Pancreas (tissue), 10 donors: ENCODE data around the gene B4GALT1. TPM values are rescaled to one million over a fixed set of nuclear protein-coding genes. Genes with fewer than 3 reads are reported as not detected.
"Not testable (repeated sequence)": the region's sequence is repeated elsewhere in the genome, so short reads cannot be mapped to it uniquely, and the experiment has no call there.

Source experiments
- ATAC-seq, 4 donors: fragments of 200-7000 bp; cut with Tn5 transposase; one replicate each; pipeline versions ENCODE4 v1.8.0 to v1.9.1; 2020; ENCODE audit warnings: mild to moderate bottlenecking in 4 of 4, moderate library complexity in 4 of 4
- DNase-seq, 6 donors: peaks; one replicate each; pipeline ENCODE4 v3.0.0-alpha.2; 2020
- FAIRE-seq: peaks from 2 replicates; lab custom pipeline; 2012; peaks lifted over from hg19 to GRCh38; lab: Jason Lieb, UNC
- H3K27ac ChIP-seq, 4 donors: fragments of 200-600 bp; sonication (generic); 1 replicate in 3 of 4; 2 replicates in 1 of 4; pipeline versions ENCODE4 v1.5.0 to v1.8.0; 2020
- H3K27me3 ChIP-seq, 4 donors: fragments of 200-600 bp; one replicate each; pipeline ENCODE4 v1.8.0; 2021
- H3K36me3 ChIP-seq, 3 donors: fragments of 200-600 bp; sonication (generic) in 1 of 3; one replicate each; pipeline versions ENCODE4 v1.5.0 to v1.8.0; 2020 to 2021
- H3K4me1 ChIP-seq, 3 donors: fragments of 200-600 bp; one replicate each; pipeline ENCODE4 v1.8.0; 2021
- H3K4me3 ChIP-seq, 4 donors: fragments of 200-600 bp; sonication (generic) in 2 of 4; one replicate each; pipeline versions ENCODE4 v1.5.0 to v1.8.0; 2020 to 2021
- H3K9me3 ChIP-seq, 4 donors: fragments of 200-600 bp; one replicate each; pipeline ENCODE4 v1.8.0; 2021
- CTCF ChIP-seq, 4 donors: fragments of 200-600 bp; sonication (generic) in 3 of 4; IDR thresholded peaks; one replicate each; pipeline versions ENCODE4 v1.5.0 to v1.8.0; 2021; ENCODE audit warnings: antibody characterized with exemption in 4 of 4
- WGBS, 2 donors: extraction: QIAGEN DNeasy Blood & Tissue Kit; methylation state at CpG; one replicate each; pipeline ENCODE4 v1.1.7; 2013; 5-methylcytosine and 5-hydroxymethylcytosine counted together
- intact Hi-C, 3 donors: fragments of 100-400 bp; cut with DNase I; formaldehyde crosslinking; loops; one replicate each; pipeline versions ENCODE4 v1.11.1 to v1.14.2; 2022
- polyA plus RNA-seq, 2 donors: library from polyadenylated mRNA; stranded (reverse); fragments of 200-250 nt; gene quantifications; one replicate each; pipeline ENCODE4 v1.2.3, GENCODE V29; 2013
- total RNA-seq, 6 donors: library from RNA; stranded (reverse); fragmentation: NEBNext Ultra II Directional in 4 of 6; extraction: Animal tissue kit (Norgen Biotek cat#: 25700) in 4 of 6; gene quantifications; one replicate each; pipeline versions ENCODE4 v1.2.1 to v1.2.4, GENCODE V29; 2021 to 2023
- donor health status: healthy with polysubstance abuse.
- donor health status: DM: no; HTN: no; CAD: no; lungs with moderate emphysema.
- donor health status: DM: no; HTN: no; CAD: no.
- donor health status: control.
- donor health status: control.
- donor health status: Bipolar disorder and iron deficiency.
- donor health status: DM: yes; HTN: yes; CAD: no.
- donor health status: DM: no; HTN: no; CAD: no.
- donor health status: DM: no; HTN: no; CAD: no.
- donor health status: DM: yes; HTN: yes; CAD: no.

The B4GALT1 gene
- total and polyA plus RNA-seq, 8 donors = 9.7 to 54.2 (median 24.4) TPM

GRCh38 chr9:33097192-33097591 is 69.9 kb downstream of the B4GALT1 start:
- no peak overlapping the region for H3K27ac ChIP-seq
- no peaks in the 10 kb centered on the region for H3K9me3 ChIP-seq
- H3K36me3 ChIP-seq = no peaks in the 10 kb centered on the region
- H3K4me1 ChIP-seq = no peaks in the 10 kb centered on the region
- 79 to 85% methylated on average over 3 of the region's 3 CpGs for WGBS, 2 donors
- DNase-seq = no peak
- H3K27me3 ChIP-seq = no peaks in the 10 kb centered on the region
- no peak overlapping the region for H3K4me3 ChIP-seq
- ATAC-seq = no peak
- intact Hi-C loops = no loop called here
- no peak for FAIRE-seq
- TF ChIP-seq CTCF (IDR thresholded peaks at IDR 0.05) = no peak

GRCh38 chr9:33092634-33093033 is 74.5 kb downstream of the B4GALT1 start:
- Histone ChIP-seq H3K36me3 (no peaks in the 10 kb centered on the region), H3K4me3 (no peak overlapping the region), H3K27me3 (no peaks in the 10 kb centered on the region), H3K27ac (no peak overlapping the region), H3K9me3 (no peaks in the 10 kb centered on the region), H3K4me1 (no peaks in the 10 kb centered on the region)
- TF ChIP-seq CTCF (IDR thresholded peaks at IDR 0.05) = no peak
- FAIRE-seq = no peak
- DNase-seq = no peak
- 70 to 73% methylated on average over 5 of the region's 5 CpGs for WGBS, 2 donors
- intact Hi-C loops = no loop called here
- ATAC-seq = no peak

- not testable (repeated sequence) for H3K4me3 ChIP-seq, FAIRE-seq, ATAC-seq, H3K4me1 ChIP-seq, H3K36me3 ChIP-seq, H3K27me3 ChIP-seq, DNase-seq, H3K9me3 ChIP-seq, H3K27ac ChIP-seq
- 72 to 84% methylated on average over 9 of the region's 9 CpGs for WGBS, 2 donors
- intact Hi-C loops = loop anchor here in 1 of 3 donors (10.0 kb wide), 1 partner anchor 89 kb away; no protein-coding TSS in a partner anchor
These were observed 81.5 kb downstream of the B4GALT1 start for GRCh38 chr9:33085672-33086071.

GRCh38 chr9:33082538-33083326 is 84.4 kb downstream of the B4GALT1 start:
- Histone ChIP-seq H3K4me1 (peaks cover 0 to 3% (median 0%) of the 10 kb centered on the region in 3 donors), H3K27me3 (no peaks in the 10 kb centered on the region), H3K4me3 (no peak overlapping the region), H3K36me3 (no peaks in the 10 kb centered on the region), H3K27ac (no peak overlapping the region), H3K9me3 (no peaks in the 10 kb centered on the region)
- 47 to 57% methylated on average over 8 of the region's 8 CpGs for WGBS, 2 donors
- DNase-seq = no peak
- no peak for TF ChIP-seq CTCF (IDR thresholded peaks at IDR 0.05)
- ATAC-seq = peak in 1 of 4 donors; percentile 23
- intact Hi-C loops = loop anchor here in 2 of 3 donors (5.0 to 10.0 kb wide), 3 partner anchors 92 to 145 kb away; no protein-coding TSS in a partner anchor
- FAIRE-seq = no peak

GRCh38 chr9:33082128-33082527 is 85.0 kb downstream of the B4GALT1 start:
- no peaks in the 10 kb centered on the region for H3K36me3 ChIP-seq
- intact Hi-C loops = loop anchor here in 2 of 3 donors (5.0 to 10.0 kb wide), 3 partner anchors 93 to 145 kb away; no protein-coding TSS in a partner anchor
- H3K4me1 ChIP-seq = peaks cover 0 to 3% (median 0%) of the 10 kb centered on the region in 3 donors
- no peak overlapping the region for H3K4me3 ChIP-seq
- no peak for TF ChIP-seq CTCF (IDR thresholded peaks at IDR 0.05)
- no peak for DNase-seq
- H3K27ac ChIP-seq = no peak overlapping the region
- no peak for FAIRE-seq
- no peaks in the 10 kb centered on the region for H3K27me3 ChIP-seq
- 60 to 64% methylated on average over 5 of the region's 5 CpGs for WGBS, 2 donors
- H3K9me3 ChIP-seq = no peaks in the 10 kb centered on the region
- no peak for ATAC-seq
